CD4-positive, alpha-beta T cell treated with Interleukin-10 for 1 hour (primary cell): Measurements from ENCODE around the gene H2BW2.
"Not testable (repeated sequence)": the region's sequence is repeated elsewhere in the genome, so short reads cannot be mapped to it uniquely, and the experiment has no call there.

Experiments used
- DNase-seq: peaks from one replicate; pipeline ENCODE4 v3.0.0-alpha.2; 2020

H2BW2 gene

DNA sequence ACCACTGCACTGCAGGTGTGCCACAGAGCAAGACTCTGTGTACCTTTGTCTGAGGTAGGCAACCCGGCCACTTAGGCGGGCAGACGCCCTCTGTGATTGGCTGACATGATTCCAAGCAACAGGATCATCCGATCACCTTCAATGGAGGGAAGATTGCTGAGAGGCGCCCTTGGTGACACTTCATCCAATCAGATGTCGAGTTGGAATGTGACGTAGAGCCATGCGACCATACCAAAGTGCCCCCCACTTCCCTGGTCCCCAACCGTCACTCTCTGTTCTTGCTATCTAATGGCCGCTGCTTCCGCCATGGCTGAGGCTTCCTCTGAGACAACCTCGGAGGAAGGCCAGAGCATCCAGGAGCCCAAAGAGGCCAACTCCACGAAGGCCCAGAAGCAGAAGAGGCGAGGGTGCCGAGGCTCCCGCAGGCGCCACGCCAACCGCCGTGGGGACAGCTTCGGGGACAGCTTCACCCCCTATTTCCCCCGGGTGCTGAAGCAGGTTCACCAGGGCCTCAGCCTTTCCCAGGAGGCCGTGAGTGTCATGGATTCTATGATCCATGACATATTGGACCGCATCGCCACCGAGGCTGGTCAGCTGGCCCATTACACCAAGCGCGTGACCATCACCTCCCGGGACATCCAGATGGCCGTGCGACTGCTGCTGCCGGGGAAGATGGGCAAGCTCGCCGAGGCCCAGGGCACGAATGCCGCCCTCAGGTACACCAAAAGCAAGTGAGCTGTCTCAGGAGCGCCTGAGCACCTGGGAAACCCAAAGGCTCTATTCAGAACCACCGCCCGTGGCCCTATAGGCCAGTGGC is at the start of gene H2BW2:
H2BW2 (plus strand) TSS at position 268 of the 817 bp plus-strand sequence; CDS start at position 307, 39 bp downstream.
- DNase-seq, result no peak

DNA sequence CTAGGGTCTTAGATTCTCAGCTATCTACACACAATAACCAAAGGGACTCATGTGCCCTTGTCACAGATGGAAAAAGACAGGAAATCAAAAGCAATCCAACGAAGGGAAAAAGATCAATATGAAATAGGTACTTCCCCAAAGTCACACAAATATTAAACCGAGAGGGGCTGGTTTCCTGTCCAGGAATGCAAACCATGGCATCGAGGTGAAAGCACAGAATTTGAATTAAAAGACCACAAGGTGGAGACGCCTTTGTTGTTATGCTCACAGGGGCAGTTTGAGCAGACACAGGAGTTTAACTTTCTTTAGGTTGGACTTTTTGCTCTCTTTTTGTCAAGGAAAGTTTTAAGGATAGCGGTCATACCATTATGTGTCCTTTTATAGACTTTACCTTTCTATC is 40.5 kb upstream of the H2BW2 start:
- DNase-seq, result no peak

DNA sequence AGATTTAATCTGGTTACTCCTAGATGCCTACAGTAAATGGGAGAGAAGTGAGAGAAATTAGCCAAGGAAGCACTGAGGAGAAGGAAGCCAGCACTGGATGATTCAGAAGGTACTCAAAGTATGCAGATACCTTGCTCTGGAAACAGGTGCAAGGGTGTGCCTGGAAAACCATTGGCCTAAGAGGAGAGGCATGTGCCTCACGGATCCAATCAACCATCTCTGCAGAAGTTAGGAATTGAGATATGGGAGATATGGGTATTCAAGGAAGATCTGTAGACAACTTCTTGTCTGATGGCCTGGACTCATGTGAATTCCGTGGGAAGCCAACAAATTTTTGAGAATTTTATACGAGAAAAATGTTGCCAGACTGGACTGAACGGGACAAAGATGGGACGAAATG is 30.9 kb upstream of the H2BW2 start:
- no peak for DNase-seq

DNA sequence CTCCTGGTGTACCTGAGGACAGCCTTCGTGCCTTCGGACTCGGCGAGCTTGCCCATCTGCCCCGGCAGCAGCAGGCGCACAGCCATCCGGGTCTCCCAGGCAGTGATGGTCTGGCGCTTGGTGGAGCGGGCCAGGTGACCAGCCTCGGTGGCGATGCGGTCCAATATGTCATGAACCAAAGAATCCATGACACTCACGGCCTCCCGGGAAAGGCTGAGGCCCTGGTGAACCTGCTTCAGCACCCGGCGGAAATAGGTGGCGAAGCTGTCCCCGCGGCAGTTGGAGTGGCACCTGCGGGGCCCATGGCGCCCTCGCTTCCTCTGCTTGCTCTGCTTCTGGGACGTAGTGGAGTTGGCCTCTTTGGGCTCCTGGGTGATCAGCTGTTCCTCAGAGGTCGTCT is 26.6 kb upstream of the H2BW2 start:
- no peak for DNase-seq

DNA sequence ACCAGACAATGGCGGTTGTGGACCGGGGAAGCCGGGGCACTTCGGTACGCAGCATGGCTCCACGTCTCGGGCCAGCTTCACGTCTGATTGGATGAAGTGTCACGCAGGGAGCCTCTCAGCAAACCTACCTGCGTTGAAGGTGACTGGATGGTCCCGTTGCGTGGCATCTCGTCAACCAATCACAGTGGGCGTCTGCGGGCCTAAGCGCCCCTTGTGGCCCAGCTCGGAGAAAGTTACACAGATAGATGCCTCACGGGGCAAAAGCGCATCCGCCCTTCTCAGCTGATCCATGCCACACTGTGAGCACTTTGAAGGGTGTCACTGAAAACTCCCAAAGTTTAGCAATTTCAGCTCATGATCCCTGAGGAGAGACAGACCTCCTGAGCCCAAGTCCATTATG is 26.1 kb upstream of the H2BW2 start, which contains the start of gene H2BW1:
H2BW1 (minus strand) TSS at position 103 of the 400 bp plus-strand sequence. CDS start 132 bp downstream, outside the sequence.
- no peak for DNase-seq

DNA sequence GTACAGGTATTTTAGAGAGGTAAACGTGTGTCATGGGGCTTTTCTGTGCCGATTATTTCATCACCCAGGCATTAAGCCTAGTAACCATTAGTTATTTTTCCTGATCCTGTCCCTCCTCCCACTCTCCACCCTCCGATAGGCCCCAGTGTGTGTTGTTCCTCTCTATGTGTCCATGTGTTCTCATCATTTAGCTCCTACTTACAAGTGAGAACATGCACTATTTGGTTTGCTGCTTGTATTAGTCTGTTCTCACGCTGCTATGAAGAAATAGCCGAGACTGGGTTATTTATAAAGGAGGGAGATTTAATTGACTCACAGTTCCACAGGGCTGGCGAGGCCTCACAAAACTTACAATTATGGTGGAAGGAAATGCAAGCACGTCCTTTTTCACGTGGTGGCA is 24.2 kb upstream of the H2BW2 start:
- not testable (repeated sequence) for DNase-seq

DNA sequence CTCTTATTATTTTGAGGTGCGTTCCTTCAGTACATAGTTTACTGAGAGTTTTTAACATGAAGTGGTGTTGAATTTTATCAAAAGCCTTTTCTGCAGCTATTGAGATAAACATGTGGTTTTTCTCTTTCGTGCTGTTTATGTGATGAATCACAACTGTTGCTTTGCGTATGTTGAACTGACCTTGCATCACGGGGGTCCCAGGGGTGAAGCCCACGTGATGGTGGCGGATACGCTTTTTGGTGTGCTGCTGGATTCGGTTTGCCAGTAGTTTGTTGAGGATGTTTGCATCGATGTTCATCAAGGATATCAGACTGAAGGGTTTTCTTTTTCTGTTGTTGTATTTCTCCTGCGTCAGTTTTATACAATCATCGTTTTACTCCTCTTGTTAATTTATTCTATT is 21.6 kb upstream of the H2BW2 start:
- DNase-seq, result no peak

DNA sequence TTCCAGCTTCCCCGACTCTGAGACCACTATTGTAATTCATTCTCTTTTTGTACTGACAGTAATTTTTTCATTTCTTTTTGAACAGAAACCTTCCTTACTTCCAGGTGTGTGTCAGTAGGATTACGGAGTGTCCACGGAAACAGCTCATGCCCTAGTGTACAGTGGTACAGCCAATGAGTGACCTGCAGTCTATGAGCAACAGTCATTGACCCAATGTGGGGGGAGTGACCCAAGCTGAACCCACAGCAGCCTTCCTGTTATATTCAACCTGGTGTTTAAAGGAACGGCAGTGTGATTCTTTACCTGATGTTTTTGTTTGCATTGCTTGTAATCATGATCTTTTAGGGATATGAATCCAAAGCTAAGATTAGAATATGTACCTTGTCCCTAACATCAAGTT is 1.2 kb downstream of the H2BW2 start:
- no peak for DNase-seq

DNA sequence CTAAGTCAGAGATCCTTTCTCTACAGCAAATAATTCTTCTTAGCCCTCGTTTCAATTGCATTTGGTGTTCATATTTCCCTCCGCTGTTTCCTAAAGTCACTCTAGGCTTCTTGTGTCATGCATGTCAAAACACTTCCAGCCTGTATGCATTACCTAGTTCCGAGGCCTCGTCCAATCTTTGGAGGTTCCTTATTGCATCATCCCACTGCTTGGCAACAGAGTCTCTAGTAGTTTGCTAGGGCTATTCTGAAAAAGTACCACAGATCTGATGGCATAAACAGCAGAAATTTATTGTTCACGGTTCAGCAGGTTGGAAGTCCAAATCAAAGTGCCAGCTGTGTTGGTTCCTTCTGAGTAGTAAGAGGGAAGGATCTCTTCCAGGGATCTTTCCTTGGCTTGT is 5.9 kb downstream of the H2BW2 start:
- no peak for DNase-seq

DNA sequence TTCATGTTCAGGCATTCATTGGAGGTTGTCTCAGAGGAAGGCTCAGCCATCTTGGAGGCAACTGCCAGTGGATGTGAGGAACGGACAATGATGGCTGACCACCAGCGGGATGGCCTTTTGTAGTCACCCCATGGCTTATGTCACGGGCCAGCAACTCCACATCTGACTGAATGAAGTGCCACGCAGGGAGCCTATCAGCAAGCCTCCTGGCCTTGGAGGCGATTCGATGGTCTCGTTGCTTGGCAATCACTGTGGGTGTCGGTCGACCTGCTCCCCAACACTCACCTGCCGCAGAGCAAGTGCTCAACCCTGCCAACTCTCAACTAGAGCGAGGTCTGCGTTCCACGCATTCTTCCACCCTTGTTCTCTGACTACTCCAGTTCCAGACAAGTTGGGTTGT is 7.4 kb downstream of the H2BW2 start:
- DNase-seq, result no peak

DNA sequence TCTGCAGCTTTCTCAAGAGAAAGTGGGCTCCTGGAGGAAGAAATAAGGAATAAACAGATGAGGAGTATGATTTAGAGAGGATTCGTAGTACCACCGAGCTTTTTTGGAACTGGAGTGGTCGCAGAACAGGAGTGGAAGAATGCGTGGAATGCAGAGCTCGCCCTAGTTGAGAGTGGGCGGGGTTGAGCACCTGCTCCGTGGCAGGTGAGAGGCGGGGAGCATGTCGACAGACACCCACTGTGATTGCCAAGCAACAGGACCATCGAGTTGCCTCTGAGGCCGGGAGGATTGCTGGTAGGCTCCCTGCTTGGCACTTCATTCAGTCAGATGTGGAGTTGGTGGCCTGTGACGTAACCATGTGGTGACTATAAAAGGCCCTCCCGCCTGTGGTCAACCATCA is 15.2 kb downstream of the H2BW2 start:
- DNase-seq, result not testable (repeated sequence)

DNA sequence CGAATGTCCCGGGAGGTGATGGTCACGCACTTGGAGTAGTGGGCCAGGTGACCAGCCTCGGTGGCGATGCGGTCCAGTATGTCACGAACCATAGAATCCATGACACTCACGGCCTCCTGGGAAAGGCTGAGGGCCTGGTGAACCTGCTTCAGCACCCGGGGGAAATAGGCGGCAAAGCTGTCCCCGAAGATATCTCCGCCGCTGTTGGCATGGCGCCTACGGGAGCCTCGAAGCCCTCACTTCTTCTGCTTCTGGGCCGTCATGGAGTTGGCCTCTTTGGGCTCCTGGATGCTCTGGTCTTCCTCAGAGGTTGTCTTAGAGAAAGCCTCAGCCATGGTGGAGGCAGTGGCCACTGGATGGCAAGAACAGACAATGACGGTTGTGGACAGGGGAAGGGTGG is 22.9 kb downstream of the H2BW2 start:
- not testable (repeated sequence) for DNase-seq

DNA sequence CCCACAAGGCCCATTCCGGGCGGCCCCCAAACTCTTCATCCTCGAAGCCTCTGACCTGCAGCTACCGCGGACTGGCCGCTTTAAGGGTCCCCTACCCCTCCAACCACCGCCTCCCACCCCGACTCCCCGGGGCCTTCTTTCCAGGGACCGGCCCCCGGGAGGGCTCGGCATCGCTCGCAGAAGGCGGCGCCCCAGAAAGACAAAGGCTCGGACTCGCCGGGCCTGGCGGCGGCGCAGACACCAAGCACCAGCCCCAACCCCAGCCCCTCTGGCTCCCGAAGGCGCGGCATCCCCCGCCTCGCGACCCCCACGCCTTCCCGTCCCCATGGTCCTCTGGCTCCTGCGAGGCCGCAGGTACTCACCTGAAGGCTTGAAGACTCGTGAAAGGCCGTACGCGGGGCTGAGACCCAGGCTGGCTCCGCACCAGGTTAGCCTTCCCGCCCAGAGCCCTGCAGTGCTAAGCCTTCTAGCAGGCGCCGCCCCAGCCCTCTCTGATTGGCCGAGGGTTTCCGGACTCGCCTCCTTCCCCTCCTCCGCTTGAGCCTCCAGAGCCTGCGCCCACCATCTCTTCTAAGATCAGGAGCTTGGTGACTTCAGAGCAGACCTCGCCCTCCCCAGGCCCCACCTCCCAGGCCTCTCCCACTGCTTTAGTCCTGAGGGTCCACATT is 36.2 kb downstream of the H2BW2 start, which contains the start of gene TMSB15C:
TMSB15C (minus strand) TSS at position 459 of the 668 bp plus-strand sequence.
- DNase-seq, result not testable (repeated sequence)

DNA sequence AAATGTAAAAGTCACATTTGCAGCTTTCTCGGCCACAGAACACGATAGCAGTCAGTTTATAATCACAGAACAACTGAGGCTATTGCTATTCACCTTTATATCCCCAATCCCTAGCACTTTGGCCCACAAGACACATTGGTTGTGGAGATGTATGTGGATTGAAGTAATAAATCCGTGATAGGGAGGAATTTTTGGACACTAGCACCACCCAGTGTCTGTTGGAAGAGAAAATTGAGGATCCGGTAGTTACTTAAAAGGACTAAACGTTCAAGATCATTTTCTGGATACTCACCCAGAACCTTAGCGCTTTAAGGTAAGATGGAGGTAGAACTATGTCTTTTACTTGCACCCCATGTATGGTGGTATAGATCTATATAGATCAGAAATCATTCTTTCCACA is 38.1 kb downstream of the H2BW2 start:
- not testable (repeated sequence) for DNase-seq

DNA sequence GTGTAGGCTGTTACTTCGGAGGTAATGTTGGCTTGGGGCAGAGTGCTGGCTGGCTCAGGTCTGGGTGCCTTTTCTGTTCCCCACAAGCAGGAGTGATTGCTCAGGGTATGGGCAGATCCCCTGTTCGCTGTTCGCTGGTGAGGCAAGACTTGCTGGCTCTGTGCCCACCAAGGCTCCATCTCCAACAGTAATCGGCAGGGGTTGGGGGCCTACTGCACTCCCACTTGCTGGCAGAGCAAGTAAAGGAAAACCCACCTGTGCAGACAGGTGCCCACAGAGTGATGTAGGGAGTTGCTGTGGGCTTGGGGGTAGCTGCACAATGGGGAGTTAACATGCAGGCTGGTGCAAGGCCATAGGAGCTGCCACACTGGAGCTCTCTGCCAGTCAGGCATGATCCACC is 44.3 kb downstream of the H2BW2 start:
- DNase-seq, result no peak

DNA sequence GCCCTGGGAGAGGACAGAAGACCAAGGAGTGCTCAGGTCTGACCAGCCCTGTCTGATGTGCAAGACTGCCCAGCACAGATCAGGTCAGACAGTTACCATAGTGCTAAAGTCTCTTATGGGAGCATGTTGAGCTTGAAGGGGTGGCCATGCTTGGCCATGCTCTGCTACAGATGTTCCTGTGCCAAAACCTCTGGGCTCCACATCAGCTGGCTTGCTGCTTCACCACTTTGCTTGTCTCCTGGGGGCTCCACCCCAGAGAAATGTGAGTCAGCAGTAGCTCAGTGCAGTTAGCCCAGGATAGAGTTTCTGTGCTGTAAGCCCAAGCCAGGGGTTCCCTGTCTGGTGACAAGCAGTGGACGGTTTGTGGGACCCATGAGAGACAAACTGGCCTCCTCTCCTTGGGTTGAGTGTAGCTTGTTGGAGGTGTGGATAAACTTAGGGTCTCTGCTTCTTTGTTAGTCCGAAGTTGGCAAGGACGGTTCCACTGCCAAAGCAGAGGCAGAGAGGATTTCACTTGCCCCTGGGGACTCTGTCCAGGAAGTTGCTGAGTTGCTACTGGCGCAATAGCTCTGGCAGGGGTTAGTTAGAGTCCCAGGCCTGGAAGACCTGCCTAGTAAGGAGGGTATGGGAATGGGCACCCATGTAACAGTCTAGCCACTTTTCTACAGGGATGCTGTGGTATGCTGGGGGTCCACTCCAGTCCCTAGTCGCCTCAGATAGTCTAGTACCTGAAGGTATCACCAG is 45.0 kb downstream of the H2BW2 start:
- no peak for DNase-seq

DNA sequence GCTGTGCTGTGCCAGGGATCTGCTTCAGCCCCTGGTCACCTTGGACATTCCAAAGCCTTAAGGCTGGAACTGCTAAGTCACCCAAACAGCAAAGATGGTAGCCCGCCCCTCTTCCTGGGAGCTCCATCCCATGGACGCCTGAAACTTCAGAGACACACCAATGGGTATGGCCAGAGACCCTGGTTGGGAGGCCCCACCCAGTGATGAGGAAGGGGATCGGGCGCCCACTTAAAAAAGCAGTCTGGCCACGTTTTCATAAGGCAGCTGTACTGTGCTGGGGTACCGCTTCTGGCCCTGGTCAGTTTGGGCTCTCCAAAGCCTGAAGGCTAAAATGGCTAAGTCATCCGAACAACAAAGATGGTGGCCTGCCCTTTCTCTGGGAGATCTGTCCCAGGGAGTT is 45.7 kb downstream of the H2BW2 start:
- no peak for DNase-seq

DNA sequence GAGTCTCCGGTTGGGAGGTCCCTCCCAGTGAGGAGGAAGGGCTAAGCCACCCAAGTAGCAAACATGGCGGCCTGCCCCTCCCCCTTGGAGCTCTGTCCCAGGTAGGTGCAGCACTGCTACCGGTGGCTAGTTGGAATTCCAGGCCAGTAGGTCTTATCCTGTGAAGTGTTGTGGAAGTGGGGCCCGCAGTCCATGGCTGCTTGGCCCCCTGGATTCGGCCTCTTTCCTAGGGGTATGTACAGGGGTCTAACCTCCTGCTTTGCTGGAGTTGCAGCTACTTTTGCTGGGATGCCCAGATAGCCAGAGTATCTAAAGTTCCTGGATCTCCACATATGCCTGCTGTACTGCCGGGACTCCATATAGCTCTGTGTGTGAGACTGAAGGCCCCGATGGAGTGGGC is 46.2 kb downstream of the H2BW2 start:
- DNase-seq, result no peak
